Testis (tissue), 3 donors: Measurements from ENCODE around the gene HOMER1. TPM values are rescaled to one million over a fixed set of nuclear protein-coding genes. Genes with fewer than 3 reads are reported as not detected.

Source experiments
- DNase-seq: peaks from one replicate; pipeline ENCODE4 v3.0.0-alpha.2; 2019
- H3K27ac ChIP-seq, 2 donors: fragments of 200-600 bp; sonication (generic); one replicate each; pipeline ENCODE4 v1.5.1; 2019
- H3K27me3 ChIP-seq: fragments of 200-600 bp; sonication (generic); one replicate; pipeline ENCODE4 v1.5.1; 2019
- H3K36me3 ChIP-seq: fragments of 200-600 bp; sonication (generic); one replicate; pipeline ENCODE4 v1.5.1; 2017; ENCODE audit warnings: low read depth; ENCODE audit errors: missing control alignments
- H3K4me1 ChIP-seq: fragments of 200-600 bp; sonication (generic); one replicate; pipeline ENCODE4 v1.5.1; 2019
- H3K4me3 ChIP-seq, 2 donors: fragments of 200-600 bp; sonication (generic); one replicate each; pipeline ENCODE4 v1.5.1; 2017 to 2019
- H3K9me3 ChIP-seq: fragments of 200-600 bp; sonication (generic); one replicate; pipeline ENCODE4 v1.5.1; 2017
- CTCF ChIP-seq, 3 experiments: fragments of 450-650 bp in 2 of 3; fragments of 200-600 bp in 1 of 3; sonication (generic) in 1 of 3; IDR thresholded peaks; one replicate each; pipeline ENCODE4 v1.5.1; 2016 to 2019; ENCODE audit warnings: antibody characterized with exemption in 3 of 3, mild to moderate bottlenecking in 2 of 3, moderate library complexity in 1 of 3
- POLR2A ChIP-seq: fragments of 450-650 bp; IDR thresholded peaks from one replicate; pipeline ENCODE4 v1.6.1; 2017; ENCODE audit warnings: antibody characterized with exemption, mild to moderate bottlenecking, moderate library complexity
- WGBS, 2 donors: methylation state at CpG; one replicate each; pipeline ENCODE4 v1.1.5; 2018; 5-methylcytosine and 5-hydroxymethylcytosine counted together
- intact Hi-C: fragments of 100-400 bp; cut with DNase I; formaldehyde crosslinking; loops from one replicate; pipeline ENCODE4 v1.15.1; 2023; ENCODE audit warnings: low total_unique reads
- polyA plus RNA-seq: library from polyadenylated mRNA; stranded (reverse); fragments of 350-450 nt; fragmentation: Illumina TruSeq; extraction: RNeasy Lipid Tissue Mini Kit (QIAGEN cat#74804); gene quantifications from one replicate; pipeline ENCODE4 v1.2.3, GENCODE V29; 2014; ENCODE audit warnings: low read depth, low replicate concordance; ENCODE audit not compliant: insufficient read depth
- total RNA-seq, 2 donors: library from RNA; depleted of rRNA; stranded (reverse); fragments of >200 nt; gene quantifications; one replicate each; pipeline ENCODE4 v1.2.3, GENCODE V29; 2016

The HOMER1 gene
- total and polyA plus RNA-seq, 3 donors from 2014 or later, result 5.7 to 23.0 (median 20.4) TPM

GRCh38 chr5:79488775-79489174 lies 25.2 kb downstream of the HOMER1 start:
- H3K9me3 ChIP-seq, result no peaks in the 10 kb centered on the region
- TF ChIP-seq POLR2A, result no peak
- TF ChIP-seq CTCF (IDR thresholded peaks at IDR 0.05), result no peak
- no peaks in the 10 kb centered on the region for H3K36me3 ChIP-seq
- H3K27me3 ChIP-seq, result no peaks in the 10 kb centered on the region
- H3K4me1 ChIP-seq, result peaks cover 7% of the 10 kb centered on the region
- H3K4me3 ChIP-seq, result no peak overlapping the region
- DNase-seq, result no peak
- intact Hi-C loops, result no loop called here
- H3K27ac ChIP-seq, result no peak overlapping the region

- no peaks in the 10 kb centered on the region for H3K27me3 ChIP-seq
- intact Hi-C loops, result no loop called here
- no peaks in the 10 kb centered on the region for H3K36me3 ChIP-seq
- H3K4me3 ChIP-seq, result no peak overlapping the region
- H3K9me3 ChIP-seq, result no peaks in the 10 kb centered on the region
- WGBS, 2 donors, result 86 to 88% methylated on average over 3 of the region's 3 CpGs
- TF ChIP-seq POLR2A, result no peak
- TF ChIP-seq CTCF (IDR thresholded peaks at IDR 0.05), result no peak
- peaks cover 7% of the 10 kb centered on the region for H3K4me1 ChIP-seq
- no peak overlapping the region for H3K27ac ChIP-seq
- no peak for DNase-seq
Observed at GRCh38 chr5:79488058-79488457, 25.9 kb downstream of the HOMER1 start.

- Histone ChIP-seq H3K4me3 (no peak overlapping the region), H3K4me1 (peaks cover 7% of the 10 kb centered on the region), H3K27ac (no peak overlapping the region), H3K9me3 (no peaks in the 10 kb centered on the region), H3K36me3 (no peaks in the 10 kb centered on the region), H3K27me3 (no peaks in the 10 kb centered on the region)
- intact Hi-C loops, result no loop called here
- TF ChIP-seq CTCF (IDR thresholded peaks at IDR 0.05) (no peak), POLR2A (no peak)
- DNase-seq, result no peak
- WGBS, 2 donors, result 83 to 87% methylated on average over 3 of the region's 3 CpGs
Observed at GRCh38 chr5:79487251-79487650, 26.7 kb downstream of the HOMER1 start.

- Histone ChIP-seq H3K4me3 (no peak overlapping the region), H3K27ac (no peak overlapping the region), H3K36me3 (no peaks in the 10 kb centered on the region), H3K9me3 (no peaks in the 10 kb centered on the region), H3K4me1 (peaks cover 7% of the 10 kb centered on the region), H3K27me3 (no peaks in the 10 kb centered on the region)
- WGBS, 2 donors, result 60 to 61% methylated on average over 2 of the region's 2 CpGs
- intact Hi-C loops, result no loop called here
- DNase-seq, result no peak
- TF ChIP-seq CTCF (IDR thresholded peaks at IDR 0.05), result no peak
- TF ChIP-seq POLR2A, result no peak
Observed at GRCh38 chr5:79486116-79486515, 27.8 kb downstream of the HOMER1 start.

- intact Hi-C loops, result no loop called here
- no peak for DNase-seq
- WGBS, 2 donors, result 67 to 70% methylated on average over 1 of the region's 1 CpG
- Histone ChIP-seq H3K9me3 (no peaks in the 10 kb centered on the region), H3K27ac (no peak overlapping the region), H3K4me3 (no peak overlapping the region), H3K36me3 (no peaks in the 10 kb centered on the region), H3K27me3 (no peaks in the 10 kb centered on the region), H3K4me1 (peaks cover 7% of the 10 kb centered on the region)
- TF ChIP-seq CTCF (IDR thresholded peaks at IDR 0.05), result no peak
- no peak for TF ChIP-seq POLR2A
Observed at GRCh38 chr5:79484731-79485130, 29.2 kb downstream of the HOMER1 start.
